D721Med (cell line): Measurements from ENCODE around the gene ALPL.

Experiments used
- DNase-seq: peaks from one replicate; pipeline ENCODE4 v3.0.0; 2011; ENCODE audit warnings: low spot score; ENCODE audit not compliant: insufficient read length
- FAIRE-seq: peaks from 2 replicates; lab custom pipeline; 2011; peaks lifted over from hg19 to GRCh38; lab: Jason Lieb, UNC
- CTCF ChIP-seq: IDR thresholded peaks from 2 replicates; pipeline ENCODE4 v1.5.1; 2012; ENCODE audit warnings: mild to moderate bottlenecking, control low read depth; ENCODE audit not compliant: insufficient read depth; ENCODE audit errors: missing control alignments

The ALPL gene

DNA sequence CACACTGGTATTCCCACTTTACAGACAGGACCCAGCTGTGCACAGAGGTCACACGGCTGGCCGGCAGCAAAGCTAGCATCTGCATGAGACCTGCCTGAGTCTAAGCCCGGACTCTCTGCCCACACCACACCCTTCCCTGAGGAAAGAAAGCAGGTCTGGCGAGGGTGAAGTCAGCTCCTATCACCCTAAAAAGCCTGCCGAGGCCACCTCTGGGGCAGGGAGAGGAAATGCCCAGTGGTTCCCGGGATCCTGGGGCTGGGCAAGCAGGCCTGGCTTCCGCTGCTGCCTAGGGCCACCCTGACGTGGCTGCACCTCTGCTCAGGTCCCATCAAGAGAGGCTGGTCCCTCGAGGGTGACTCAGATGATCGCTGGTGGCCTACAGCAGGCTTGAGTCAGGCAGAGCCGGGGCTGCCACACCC lies 117.7 kb downstream of the ALPL start:
- DNase-seq = no peak
- no peak for TF ChIP-seq CTCF
- no peak for FAIRE-seq
